Trophoblast cell (in vitro differentiated cells and primary cell): Measurements from ENCODE around the gene CRNN.

Experiments used
- DNase-seq, 2 donors: peaks; one replicate each; pipeline ENCODE4 v3.0.0-alpha.2; 2016
- H2AFZ ChIP-seq: 2 replicates; pipeline ENCODE4 v1.6.1; 2013; ENCODE audit warnings: low read length, moderate library complexity, mild to moderate bottlenecking; ENCODE audit not compliant: insufficient read depth, poor library complexity
- H2AK5ac ChIP-seq: 2 replicates; pipeline ENCODE4 v1.6.1; 2013; ENCODE audit warnings: mild to moderate bottlenecking, low read length
- H2BK120ac ChIP-seq: 2 replicates; pipeline ENCODE4 v1.6.1; 2013; ENCODE audit warnings: low read length, mild to moderate bottlenecking, moderate library complexity; ENCODE audit not compliant: insufficient read depth, poor library complexity
- H2BK12ac ChIP-seq: 2 replicates; pipeline ENCODE4 v1.6.1; 2013; ENCODE audit warnings: mild to moderate bottlenecking, low read length, moderate library complexity
- H2BK5ac ChIP-seq: 2 replicates; pipeline ENCODE4 v1.6.1; 2013; ENCODE audit warnings: low read length, low read depth, moderate library complexity, mild to moderate bottlenecking; ENCODE audit not compliant: poor library complexity
- H3K14ac ChIP-seq: 2 replicates; pipeline ENCODE4 v1.6.1; 2013; ENCODE audit warnings: mild to moderate bottlenecking, low read length
- H3K18ac ChIP-seq: 2 replicates; pipeline ENCODE4 v1.6.1; 2013; ENCODE audit warnings: mild to moderate bottlenecking, low read length
- H3K23ac ChIP-seq: 2 replicates; pipeline ENCODE4 v1.6.1; 2013; ENCODE audit warnings: low read length
- H3K27ac ChIP-seq: 2 replicates; pipeline ENCODE4 v1.5.1; 2013; ENCODE audit warnings: low read depth, mild to moderate bottlenecking, inconsistent platforms, low read length, moderate library complexity
- H3K27me3 ChIP-seq: 2 replicates; pipeline ENCODE4 v1.6.1; 2013; ENCODE audit warnings: inconsistent platforms, mild to moderate bottlenecking, low read length, moderate library complexity; ENCODE audit not compliant: insufficient read depth
- H3K36me3 ChIP-seq, 2 experiments: 1 replicate in 1 of 2; 2 replicates in 1 of 2; pipeline ENCODE4 v1.6.1; 2013; ENCODE audit warnings: low read length in 2 of 2, mild to moderate bottlenecking in 2 of 2, moderate library complexity in 1 of 2; ENCODE audit not compliant: insufficient read depth in 2 of 2, control insufficient read depth in 1 of 2
- H3K4ac ChIP-seq: 2 replicates; pipeline ENCODE4 v1.6.1; 2013; ENCODE audit warnings: low read depth, mild to moderate bottlenecking, low read length, moderate library complexity
- H3K4me1 ChIP-seq, 2 experiments: 1 replicate in 1 of 2; 2 replicates in 1 of 2; pipeline ENCODE4 v1.6.1; 2013; ENCODE audit warnings: low read length in 2 of 2, mild to moderate bottlenecking in 2 of 2, moderate library complexity in 1 of 2; ENCODE audit not compliant: insufficient read depth in 2 of 2, control insufficient read depth in 1 of 2
- H3K4me2 ChIP-seq: 2 replicates; pipeline ENCODE4 v1.6.1; 2013; ENCODE audit warnings: inconsistent platforms, mild to moderate bottlenecking, low read length, moderate library complexity
- H3K4me3 ChIP-seq: 2 replicates; pipeline ENCODE4 v1.5.1; 2013; ENCODE audit warnings: mild to moderate bottlenecking, low read depth, low read length, inconsistent platforms
- H3K79me1 ChIP-seq: one replicate; pipeline ENCODE4 v1.6.1; 2013; ENCODE audit warnings: low read length
- H3K79me2 ChIP-seq: 2 replicates; pipeline ENCODE4 v1.6.1; 2013; ENCODE audit warnings: low read length, mild to moderate bottlenecking; ENCODE audit not compliant: control insufficient read depth, insufficient read depth, poor library complexity
- H3K9ac ChIP-seq: 2 replicates; pipeline ENCODE4 v1.6.1; 2013; ENCODE audit warnings: mild to moderate bottlenecking, low read length
- H3K9me3 ChIP-seq: 2 replicates; pipeline ENCODE4 v1.6.1; 2013; ENCODE audit warnings: low read depth, mild to moderate bottlenecking, control low read depth, inconsistent platforms, low read length; ENCODE audit not compliant: insufficient read depth
- H4K12ac ChIP-seq: 2 replicates; pipeline ENCODE4 v1.6.1; 2013; ENCODE audit warnings: low read depth, mild to moderate bottlenecking, low read length, moderate library complexity
- H4K8ac ChIP-seq: 2 replicates; pipeline ENCODE4 v1.6.1; 2013; ENCODE audit warnings: low read depth, mild to moderate bottlenecking, low read length, moderate library complexity
- H4K91ac ChIP-seq: one replicate; pipeline ENCODE4 v1.6.1; 2013; ENCODE audit warnings: low read depth, mild to moderate bottlenecking, low read length, moderate library complexity
- WGBS: extraction: QIAGEN DNeasy Blood & Tissue Kit; methylation state at CpG from one replicate; pipeline ENCODE4 v1.1.7; 2013; ENCODE audit warnings: missing lambda C conversion rate; ENCODE audit not compliant: insufficient read length, insufficient coverage; ENCODE audit errors: extremely low coverage; 5-methylcytosine and 5-hydroxymethylcytosine counted together

CRNN gene

GRCh38 chr1:152451254-152451653, 37.2 kb upstream of the CRNN start:
- Histone ChIP-seq H4K91ac (no peak overlapping the region), H3K14ac (no peak overlapping the region), H3K4me1 (no peaks in the 10 kb centered on the region), H3K4me2 (no peak overlapping the region), H2BK120ac (no peak overlapping the region), H2BK5ac (no peak overlapping the region), H2AK5ac (no peak overlapping the region), H3K36me3 (no peaks in the 10 kb centered on the region), H4K8ac (no peak overlapping the region), H3K18ac (no peak overlapping the region), H3K9me3 (peaks cover 9% of the 10 kb centered on the region), H3K4me3 (no peak overlapping the region), H3K27ac (no peak overlapping the region), H3K4ac (no peak overlapping the region), H3K79me1 (no peaks in the 10 kb centered on the region), H3K9ac (no peak overlapping the region), H3K27me3 (no peaks in the 10 kb centered on the region), H2BK12ac (no peak overlapping the region), H2AFZ (no peak overlapping the region), H4K12ac (no peak overlapping the region), H3K23ac (no peak overlapping the region), H3K79me2 (no peaks in the 10 kb centered on the region)
- WGBS = no CpG with 5 or more reads among the region's 6 CpGs
- DNase-seq = peak in 1 of 2 donors; percentile 20

- Histone ChIP-seq H3K36me3 (no peaks in the 10 kb centered on the region), H3K23ac (no peak overlapping the region), H3K9ac (no peak overlapping the region), H3K27me3 (no peaks in the 10 kb centered on the region), H4K12ac (no peak overlapping the region), H3K14ac (no peak overlapping the region), H4K8ac (no peak overlapping the region), H3K79me2 (no peaks in the 10 kb centered on the region), H3K4me1 (no peaks in the 10 kb centered on the region), H3K4me3 (no peak overlapping the region), H2BK5ac (no peak overlapping the region), H2BK12ac (no peak overlapping the region), H4K91ac (no peak overlapping the region), H3K9me3 (peaks cover 6% of the 10 kb centered on the region), H3K79me1 (no peaks in the 10 kb centered on the region), H2BK120ac (no peak overlapping the region), H3K4me2 (no peak overlapping the region), H2AFZ (no peak overlapping the region), H3K27ac (no peak overlapping the region), H2AK5ac (no peak overlapping the region), H3K18ac (no peak overlapping the region), H3K4ac (no peak overlapping the region)
- no CpG with 5 or more reads among the region's 2 CpGs for WGBS
- no peak for DNase-seq
Observed at GRCh38 chr1:152449661-152450060, 35.6 kb upstream of the CRNN start.

- no peak overlapping the region for H3K18ac ChIP-seq
- no peaks in the 10 kb centered on the region for H3K27me3 ChIP-seq
- H3K79me1 ChIP-seq = no peaks in the 10 kb centered on the region
- H3K9me3 ChIP-seq = peaks cover 7% of the 10 kb centered on the region
- no peak overlapping the region for H4K8ac ChIP-seq
- no peak overlapping the region for H4K91ac ChIP-seq
- no peak overlapping the region for H4K12ac ChIP-seq
- H3K4me2 ChIP-seq = no peak overlapping the region
- no peak overlapping the region for H2AFZ ChIP-seq
- H2BK120ac ChIP-seq = no peak overlapping the region
- no peak overlapping the region for H3K4ac ChIP-seq
- H2AK5ac ChIP-seq = no peak overlapping the region
- no peaks in the 10 kb centered on the region for H3K79me2 ChIP-seq
- no peaks in the 10 kb centered on the region for H3K4me1 ChIP-seq
- no peaks in the 10 kb centered on the region for H3K36me3 ChIP-seq
- H3K23ac ChIP-seq = no peak overlapping the region
- DNase-seq = no peak
- H3K14ac ChIP-seq = no peak overlapping the region
- H2BK12ac ChIP-seq = no peak overlapping the region
- no CpG with 5 or more reads among the region's 5 CpGs for WGBS
- H3K27ac ChIP-seq = no peak overlapping the region
- no peak overlapping the region for H3K9ac ChIP-seq
- no peak overlapping the region for H2BK5ac ChIP-seq
- no peak overlapping the region for H3K4me3 ChIP-seq
Observed at GRCh38 chr1:152448496-152448895, 34.4 kb upstream of the CRNN start.

GRCh38 chr1:152448095-152448494, 34.0 kb upstream of the CRNN start:
- H3K9me3 ChIP-seq = peaks cover 9% of the 10 kb centered on the region
- H2BK5ac ChIP-seq = no peak overlapping the region
- H2BK12ac ChIP-seq = no peak overlapping the region
- H2AFZ ChIP-seq = no peak overlapping the region
- no peak overlapping the region for H3K4me3 ChIP-seq
- H4K91ac ChIP-seq = no peak overlapping the region
- no peak overlapping the region for H3K4me2 ChIP-seq
- no peak overlapping the region for H3K27ac ChIP-seq
- no peak for DNase-seq
- no peaks in the 10 kb centered on the region for H3K4me1 ChIP-seq
- no CpG with 5 or more reads among the region's 2 CpGs for WGBS
- H4K8ac ChIP-seq = no peak overlapping the region
- H3K14ac ChIP-seq = no peak overlapping the region
- no peak overlapping the region for H3K23ac ChIP-seq
- no peaks in the 10 kb centered on the region for H3K36me3 ChIP-seq
- no peaks in the 10 kb centered on the region for H3K27me3 ChIP-seq
- no peak overlapping the region for H3K4ac ChIP-seq
- no peak overlapping the region for H4K12ac ChIP-seq
- H2BK120ac ChIP-seq = no peak overlapping the region
- no peak overlapping the region for H3K18ac ChIP-seq
- H3K79me1 ChIP-seq = no peaks in the 10 kb centered on the region
- no peak overlapping the region for H2AK5ac ChIP-seq
- no peak overlapping the region for H3K9ac ChIP-seq
- no peaks in the 10 kb centered on the region for H3K79me2 ChIP-seq
